ENCODE results near the gene IER2.

GRCh38 chr19:13164343-13165161, 14.3 kb downstream of the IER2 start:
- TF ChIP-seq CTCF (IDR thresholded peaks at IDR 0.05; ENCODE audit: insufficient read depth, low read length, poor library complexity, severe bottlenecking) (no peak), EZH2phosphoT487 (conservative IDR thresholded peaks at IDR 0.05; ENCODE audit: low read length) (no peak)
